Sciatic nerve (tissue), 2 donors: ENCODE measurements around the gene RNF166. TPM values are rescaled to one million over a fixed set of nuclear protein-coding genes. Genes with fewer than 3 reads are reported as not detected.
A peak's percentile ranks its signal among the peaks of the same experiment; 100 is the strongest.
"Not testable (repeated sequence)": the region's sequence is repeated elsewhere in the genome, so short reads cannot be mapped to it uniquely, and the experiment has no call there.

Experiments
- ATAC-seq: fragments of 200-7000 bp; cut with Tn5 transposase; one replicate; pipeline ENCODE4 v1.9.1; 2020; ENCODE audit warnings: mild to moderate bottlenecking, moderate library complexity
- DNase-seq: peaks from one replicate; pipeline ENCODE4 v3.0.0-alpha.2; 2020; ENCODE audit warnings: low spot score
- intact Hi-C: fragments of 100-400 bp; cut with DNase I; formaldehyde crosslinking; loops from one replicate; pipeline ENCODE4 v1.14.2; 2022
- total RNA-seq: library from RNA; stranded (reverse); fragmentation: NEBNext Ultra II Directional; extraction: Animal tissue kit (Norgen Biotek cat#: 25700); gene quantifications from one replicate; pipeline ENCODE4 v1.2.1, GENCODE V29; 2021
- donor health status: DM: no; HTN: no; CAD: no.
- donor health status: DM: no; HTN: no; CAD: no.

RNF166 gene
- total RNA-seq, 1 donor from 2014 or later = 28.6 TPM

DNA sequence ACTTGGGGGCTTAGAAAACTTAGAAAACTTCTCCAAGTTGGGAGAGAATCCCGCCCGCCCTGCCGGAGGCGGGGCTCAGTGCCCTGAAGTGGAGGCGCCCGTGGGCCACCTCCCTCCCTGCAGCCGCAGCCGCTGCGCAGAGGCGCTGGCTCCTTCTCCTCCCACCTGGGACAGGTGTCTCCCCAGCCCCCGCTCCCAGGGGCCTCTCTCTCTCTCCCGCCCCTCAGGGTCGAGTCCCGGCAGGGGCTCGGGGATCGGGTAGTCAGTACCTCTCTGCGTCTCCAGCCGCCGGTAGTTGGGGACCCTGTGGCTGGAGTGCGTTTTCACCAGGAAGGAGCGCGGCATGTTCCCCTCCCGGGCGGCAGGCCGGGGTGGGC lies 20.2 kb downstream of the RNF166 start:
- peak; percentile 7 for ATAC-seq
- no peak for DNase-seq
- intact Hi-C loops = no loop called here

DNA sequence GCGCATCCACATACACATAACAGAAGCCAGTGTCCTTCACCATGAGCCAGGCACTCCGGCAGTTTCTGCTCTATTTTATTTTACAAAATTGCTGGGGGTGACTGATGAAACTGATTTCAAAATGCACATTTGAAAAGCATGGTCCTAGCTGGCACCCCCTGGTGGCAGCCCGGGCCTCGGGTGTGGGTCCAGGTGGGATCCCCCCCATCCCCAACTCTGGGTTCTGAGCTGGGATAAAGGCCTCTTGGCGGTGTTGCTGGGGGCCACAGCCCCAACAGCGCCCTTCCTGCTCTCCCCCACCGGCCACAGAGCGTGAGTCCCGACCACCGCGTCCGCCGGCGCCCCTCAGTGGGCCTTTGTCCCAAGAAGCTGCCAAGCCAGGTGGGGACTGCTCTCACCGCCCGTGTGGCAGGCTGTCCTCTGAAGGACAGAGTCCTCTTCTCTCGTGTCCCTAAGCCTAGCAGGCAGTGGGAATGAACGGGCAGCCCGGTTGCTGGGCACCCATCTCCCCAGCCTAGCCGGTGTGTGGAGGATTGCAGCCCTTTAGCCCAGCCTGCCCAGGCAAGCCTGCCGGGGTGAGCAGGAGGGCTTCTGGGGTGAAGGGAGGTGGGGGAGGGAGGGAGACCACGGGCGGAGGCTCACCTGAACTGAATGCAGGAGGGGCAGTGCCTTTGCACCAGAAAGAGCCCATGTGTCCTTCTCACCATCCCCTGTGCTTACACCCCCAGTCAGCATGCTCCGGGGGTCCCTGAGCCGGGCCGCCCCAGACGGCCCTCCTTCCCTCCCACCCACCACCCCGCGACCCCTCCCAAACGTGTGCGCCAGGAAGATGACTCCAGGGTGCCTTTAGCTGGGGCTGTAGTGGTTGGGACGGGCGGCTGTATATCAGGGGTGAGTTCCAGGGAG lies 20.8 kb downstream of the RNF166 start:
- intact Hi-C loops = no loop called here
- DNase-seq (no peak), ATAC-seq (peak; percentile 17)

DNA sequence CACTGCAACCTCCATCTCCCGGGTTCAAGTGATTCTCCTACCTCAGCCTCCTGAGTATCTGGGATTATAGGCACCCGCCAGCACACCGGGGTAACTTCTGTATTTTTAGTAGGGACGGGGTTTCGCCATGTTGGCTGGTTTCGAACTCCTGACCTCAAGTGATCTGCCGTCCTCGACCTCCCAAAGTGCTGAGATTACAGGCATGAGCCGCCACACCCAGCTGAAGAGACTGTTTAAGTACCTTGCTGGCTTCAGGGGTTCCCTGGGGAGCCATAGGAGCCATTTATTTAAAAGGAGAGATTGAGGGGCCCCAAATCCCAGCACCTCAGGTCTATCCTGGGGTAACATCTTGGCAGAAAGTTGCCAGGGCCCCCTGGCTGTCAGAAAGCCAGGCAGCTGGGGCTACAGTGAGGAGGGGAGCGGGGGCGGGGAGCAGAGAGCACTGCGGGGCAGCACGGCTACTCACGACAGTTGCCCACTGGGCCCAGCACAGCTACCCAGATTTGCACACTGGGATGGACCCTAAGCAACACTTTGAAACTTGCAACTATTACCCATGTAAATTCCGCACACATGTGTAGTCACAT lies 21.5 kb downstream of the RNF166 start:
- ATAC-seq = no peak
- no peak for DNase-seq
- intact Hi-C loops = no loop called here

DNA sequence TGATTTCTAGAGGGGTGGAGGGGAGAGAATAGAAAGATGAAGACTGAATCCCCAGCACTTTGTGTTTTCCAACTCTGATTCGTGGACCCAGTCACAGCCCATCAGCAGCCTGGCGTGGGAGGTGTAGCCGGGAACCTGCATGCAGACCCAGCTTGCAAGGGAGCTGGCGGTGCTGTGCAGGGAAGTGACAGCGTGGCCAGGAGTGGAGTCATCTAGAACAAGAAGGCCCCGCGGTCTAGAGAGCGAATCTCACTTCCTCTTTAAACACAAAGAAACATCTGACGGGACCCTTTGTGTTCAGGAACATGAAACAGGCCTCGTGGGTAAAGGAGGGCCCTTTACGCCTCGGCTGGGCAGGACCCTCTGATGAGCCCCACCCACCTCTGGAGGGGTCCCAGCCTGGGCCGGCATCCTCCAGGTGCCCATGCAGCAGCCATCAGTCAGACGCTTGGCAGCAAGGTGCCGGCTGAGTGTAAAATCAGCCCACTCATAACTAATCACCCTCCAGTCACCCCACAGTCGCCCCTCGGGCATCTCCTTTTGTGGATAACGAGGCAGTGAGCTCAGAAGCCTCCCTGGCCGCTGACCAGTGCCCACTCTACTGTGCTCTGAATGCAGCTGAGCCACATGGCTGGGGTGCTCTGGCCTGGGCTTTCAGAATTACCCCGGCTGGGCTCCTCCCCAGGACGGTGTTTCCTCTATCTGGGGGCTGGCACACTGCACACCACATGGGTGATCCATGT lies 24.3 kb downstream of the RNF166 start:
- DNase-seq (no peak), ATAC-seq (peak; percentile 45)
- intact Hi-C loops = no loop called here

DNA sequence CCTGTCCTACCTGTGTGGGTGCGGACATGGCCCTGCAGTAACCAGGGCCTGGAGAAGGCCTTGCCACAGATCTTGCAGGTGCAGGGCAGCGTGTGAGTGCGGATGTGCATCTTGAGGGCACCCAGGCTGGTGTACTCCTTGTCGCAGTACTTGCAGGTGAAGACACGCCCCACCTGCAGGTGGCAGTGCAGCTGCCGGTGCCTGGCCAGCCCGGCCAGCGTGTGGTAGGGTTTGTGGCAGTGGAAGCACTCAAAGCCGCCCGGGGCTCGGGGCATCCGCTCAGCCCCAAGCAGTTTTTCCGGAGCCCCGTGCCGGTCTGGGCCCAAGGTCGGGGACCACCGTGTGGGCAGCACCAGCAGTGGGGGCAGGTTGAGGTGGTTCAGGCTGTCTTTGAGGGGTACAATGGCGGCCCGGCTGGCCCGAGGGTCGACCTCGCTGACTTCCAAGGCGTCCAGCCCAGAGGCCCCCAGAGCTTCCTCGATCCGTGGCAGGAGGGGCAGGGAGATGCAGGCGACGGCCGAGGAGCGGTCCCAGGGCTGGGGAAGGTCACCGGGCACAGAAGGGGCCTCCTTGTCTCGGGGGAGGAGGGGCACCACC lies 25.0 kb downstream of the RNF166 start:
- intact Hi-C loops = no loop called here
- DNase-seq = no peak

DNA sequence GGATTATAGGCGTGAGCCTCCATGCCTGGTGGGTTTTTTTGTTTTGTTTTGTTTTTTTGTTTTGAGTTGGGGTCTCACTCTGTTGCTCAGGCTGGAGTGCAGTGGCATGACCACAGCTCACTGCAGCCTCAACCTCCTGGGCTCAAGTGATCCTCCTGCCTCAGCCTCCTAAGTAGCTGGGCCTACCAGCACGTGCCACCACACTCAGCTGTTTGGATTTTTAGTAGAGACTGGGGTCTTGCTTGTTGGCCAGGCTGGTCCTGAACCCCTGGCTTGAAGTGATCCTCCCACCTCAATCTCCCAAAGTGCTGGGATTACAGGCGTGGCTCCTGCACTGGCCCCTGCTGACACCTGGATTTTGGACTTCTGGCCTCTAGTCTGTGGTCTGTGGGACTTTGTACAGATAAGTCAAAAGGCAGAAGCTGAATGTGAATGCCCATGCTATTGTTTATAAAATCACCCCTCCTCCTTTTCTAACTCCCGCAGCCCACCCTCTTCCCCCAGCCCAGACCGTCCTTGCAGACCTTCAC lies 25.6 kb downstream of the RNF166 start:
- intact Hi-C loops = no loop called here
- DNase-seq (no peak), ATAC-seq (no peak)

More for the DNA sequence above, 25.0 kb downstream of the RNF166 start:
- no peak for ATAC-seq

DNA sequence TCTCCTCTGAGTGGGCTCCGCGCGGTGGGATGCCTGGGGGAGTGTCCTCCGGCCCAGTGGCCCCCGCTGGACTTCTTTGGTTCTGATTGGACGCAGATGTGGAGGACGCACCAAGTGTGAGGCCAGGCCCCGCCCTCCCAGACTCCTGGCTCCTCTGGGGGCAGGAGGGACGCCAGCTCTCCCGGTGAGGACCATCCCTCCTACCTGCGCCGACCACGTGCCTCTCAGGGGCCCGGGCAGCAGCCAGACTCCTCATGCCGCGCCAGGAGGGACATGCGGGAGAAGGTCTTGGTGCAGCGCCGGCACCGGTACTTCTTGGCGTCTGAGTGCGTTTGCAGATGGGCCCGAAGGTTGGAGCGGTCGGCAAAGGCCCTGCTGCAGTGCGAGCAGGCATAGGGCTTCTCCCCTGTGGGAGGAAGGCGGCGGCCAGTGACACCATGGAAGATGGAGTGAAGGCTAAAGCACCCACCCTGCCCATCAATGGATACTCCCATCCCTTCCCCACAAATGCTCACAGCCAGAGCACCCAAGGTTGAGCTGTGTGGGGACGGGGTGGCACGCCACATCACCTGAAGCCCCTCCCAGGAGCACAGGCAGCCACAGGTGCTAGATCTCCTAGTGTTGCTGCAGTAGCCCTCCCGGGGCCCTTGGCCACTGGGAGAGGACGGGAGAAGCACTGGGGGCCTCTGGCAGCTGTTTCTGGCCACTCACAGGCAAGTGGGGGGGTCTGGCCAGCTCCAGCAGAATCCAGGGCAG lies 27.8 kb downstream of the RNF166 start:
- no peak for ATAC-seq
- intact Hi-C loops = no loop called here
- no peak for DNase-seq

DNA sequence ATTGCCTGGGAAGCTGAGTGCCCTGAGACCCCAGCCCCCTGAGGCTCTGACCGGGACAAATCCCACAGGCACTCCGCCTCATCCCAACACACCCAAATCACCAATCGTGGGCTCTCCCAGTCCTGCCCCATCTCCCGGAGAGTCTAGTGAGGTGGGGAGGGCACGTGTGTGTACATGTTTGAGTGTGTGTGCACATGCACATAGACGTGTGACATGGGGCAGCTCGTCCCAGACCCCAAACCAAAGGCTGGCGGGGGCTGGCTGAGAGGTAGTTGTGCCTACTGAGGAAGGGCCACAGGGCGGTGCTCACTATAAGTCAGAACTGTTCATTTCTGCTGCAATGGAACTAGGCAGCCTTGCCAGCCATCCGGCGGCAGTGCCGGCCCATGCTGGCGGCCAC lies 28.5 kb downstream of the RNF166 start:
- ATAC-seq = no peak

DNA sequence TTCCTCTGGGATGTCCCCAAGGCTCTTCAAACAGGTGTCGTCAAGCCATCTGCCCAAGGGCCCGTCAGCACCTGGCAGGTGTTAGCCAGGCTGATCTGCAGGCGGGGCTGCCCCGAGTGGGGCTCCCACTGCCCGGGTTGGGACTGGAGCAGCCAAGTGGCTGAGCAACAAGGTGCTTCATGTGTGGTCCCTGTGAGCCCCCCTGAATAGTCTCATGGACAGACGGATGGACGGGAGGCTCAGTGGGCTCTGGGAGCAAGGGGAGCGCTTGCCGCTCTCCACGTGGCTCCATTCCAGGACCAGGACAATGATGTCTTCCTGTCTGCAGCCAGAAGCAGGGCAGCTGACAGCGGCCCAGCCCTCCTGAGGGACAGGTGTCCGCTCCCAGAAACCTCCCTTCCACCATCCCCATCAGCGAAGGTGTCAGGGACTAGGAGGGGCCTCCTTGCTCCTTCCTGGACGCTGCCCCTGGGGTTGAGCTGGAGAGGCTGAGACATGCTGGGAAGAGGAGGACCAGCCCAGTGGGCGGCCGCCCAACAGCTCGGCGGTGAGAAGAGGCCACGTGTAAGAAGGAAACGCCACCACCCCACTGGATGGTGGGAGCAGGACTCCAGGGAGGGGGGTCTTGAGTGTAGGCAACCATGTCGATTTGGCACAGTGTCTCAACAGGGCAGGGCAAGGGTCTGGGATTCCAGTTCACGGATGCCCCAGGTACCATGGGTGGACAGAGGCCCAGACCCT lies 29.5 kb downstream of the RNF166 start:
- no peak for ATAC-seq
- intact Hi-C loops = no loop called here
- no peak for DNase-seq

More for the DNA sequence above, 28.5 kb downstream of the RNF166 start:
- intact Hi-C loops = no loop called here
- DNase-seq = no peak

DNA sequence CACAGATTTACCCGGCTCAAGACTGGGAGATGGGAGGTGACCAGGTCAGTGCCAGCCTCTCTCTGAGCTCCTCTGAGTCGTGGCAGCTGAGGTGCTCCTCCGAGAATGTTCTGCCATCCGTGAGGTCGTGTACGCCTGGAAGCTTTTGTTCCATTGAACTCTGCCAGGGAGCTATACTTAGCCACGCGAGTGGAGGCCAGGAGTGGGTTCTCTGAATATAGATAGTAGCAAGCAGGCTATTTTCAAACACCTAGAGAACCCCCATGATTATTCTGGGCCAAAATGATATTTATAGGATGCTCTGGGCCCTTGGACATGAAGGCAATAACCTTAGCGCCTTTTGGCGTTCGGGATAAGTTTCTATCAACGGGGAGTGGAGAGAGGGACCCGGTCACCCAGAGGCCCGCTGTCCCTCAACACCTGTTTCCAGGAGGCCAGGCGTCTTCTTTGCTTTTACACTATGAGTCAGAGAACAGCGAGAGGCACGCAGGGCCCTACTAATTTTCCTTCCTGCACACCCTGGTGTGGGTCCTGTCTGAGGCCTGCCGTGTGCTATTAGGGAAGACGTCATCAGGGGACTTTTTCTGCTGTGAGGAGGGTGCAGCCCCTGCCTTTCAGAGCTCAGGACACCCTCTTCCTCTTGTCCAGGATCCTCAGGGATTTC lies 32.4 kb downstream of the RNF166 start:
- intact Hi-C loops = no loop called here
- ATAC-seq = no peak
- DNase-seq = no peak

DNA sequence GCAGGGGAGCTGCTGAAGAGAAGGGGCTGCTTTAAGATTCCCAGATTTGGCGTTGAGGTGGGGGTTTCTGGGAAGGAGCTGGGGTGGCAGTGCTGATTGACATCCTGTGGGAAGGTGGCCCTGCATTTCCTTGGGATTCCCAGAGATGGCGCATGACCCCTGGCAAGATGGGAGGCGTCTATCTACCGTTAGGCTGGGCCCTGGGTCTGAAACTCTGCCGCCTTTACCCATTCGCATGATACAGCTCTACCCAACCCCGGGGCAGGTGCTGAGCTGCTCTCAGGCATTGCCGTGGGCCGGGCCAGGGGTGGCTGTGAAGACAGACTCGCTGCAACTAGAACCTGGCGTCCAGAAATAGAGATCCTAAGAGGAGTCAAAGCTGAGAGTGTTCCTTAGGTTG lies 33.4 kb downstream of the RNF166 start:
- ATAC-seq (no peak), DNase-seq (no peak)
- intact Hi-C loops = no loop called here

DNA sequence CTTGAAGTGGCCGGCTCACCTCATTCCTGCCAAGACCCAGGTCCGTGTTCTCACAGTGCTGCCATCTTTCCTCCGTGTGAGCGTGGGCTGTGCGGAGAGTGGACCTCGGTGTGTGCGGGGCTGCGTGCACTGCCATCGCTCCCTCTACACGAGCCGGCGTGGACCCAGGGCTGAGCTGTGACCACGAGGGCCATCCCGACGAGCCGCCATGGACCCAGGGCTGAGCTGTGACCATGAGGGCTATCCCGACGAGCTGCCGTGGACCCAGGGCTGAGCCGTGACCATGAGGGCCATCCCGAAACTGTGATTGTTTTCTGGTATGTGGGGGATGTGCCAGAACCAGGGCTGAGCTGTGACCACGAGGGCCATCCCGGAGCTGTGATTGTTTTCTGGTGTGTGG lies 34.4 kb downstream of the RNF166 start:
- ATAC-seq (no peak), DNase-seq (no peak)
- intact Hi-C loops = no loop called here

DNA sequence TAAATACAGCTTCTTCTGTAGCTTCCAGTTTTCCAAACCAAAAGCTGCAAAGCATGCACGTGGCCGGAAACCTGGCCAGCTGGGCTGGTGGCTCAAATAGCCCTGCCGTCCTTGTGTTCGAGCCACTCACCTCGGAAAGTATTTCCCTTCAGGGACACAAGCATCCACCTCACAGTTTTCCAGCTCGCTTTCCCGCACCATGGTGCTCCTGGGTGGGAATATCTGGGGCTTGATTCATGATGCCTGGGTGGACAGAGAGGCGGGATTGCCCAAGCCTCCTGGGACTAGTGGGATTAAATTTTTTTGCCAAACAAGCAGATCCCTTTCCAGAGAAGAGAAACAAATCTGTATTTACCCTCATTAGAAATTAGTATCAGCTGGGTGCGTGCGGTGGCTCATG lies 36.2 kb downstream of the RNF166 start:
- DNase-seq (no peak), ATAC-seq (peak; percentile 14)
- intact Hi-C loops = no loop called here

DNA sequence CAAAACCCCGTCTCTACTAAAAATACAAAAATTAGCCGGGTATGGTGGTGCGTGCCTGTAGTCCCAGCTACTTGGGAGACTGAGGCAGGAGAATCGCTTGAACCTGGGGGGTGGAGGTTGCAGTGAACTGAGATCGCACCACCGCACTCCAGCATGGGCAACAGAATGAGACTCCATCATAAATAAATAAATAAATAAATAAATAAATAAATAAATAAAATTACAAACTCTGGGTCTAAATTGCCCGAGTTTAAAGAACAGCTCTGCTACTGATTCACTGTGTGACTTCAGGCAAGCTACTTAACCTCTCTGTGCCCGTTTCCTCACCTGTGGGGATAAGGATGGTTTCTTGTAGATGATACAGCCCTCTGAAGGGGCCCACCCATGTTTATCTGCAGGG lies 36.7 kb downstream of the RNF166 start:
- intact Hi-C loops, ATAC-seq: not testable (repeated sequence)

DNA sequence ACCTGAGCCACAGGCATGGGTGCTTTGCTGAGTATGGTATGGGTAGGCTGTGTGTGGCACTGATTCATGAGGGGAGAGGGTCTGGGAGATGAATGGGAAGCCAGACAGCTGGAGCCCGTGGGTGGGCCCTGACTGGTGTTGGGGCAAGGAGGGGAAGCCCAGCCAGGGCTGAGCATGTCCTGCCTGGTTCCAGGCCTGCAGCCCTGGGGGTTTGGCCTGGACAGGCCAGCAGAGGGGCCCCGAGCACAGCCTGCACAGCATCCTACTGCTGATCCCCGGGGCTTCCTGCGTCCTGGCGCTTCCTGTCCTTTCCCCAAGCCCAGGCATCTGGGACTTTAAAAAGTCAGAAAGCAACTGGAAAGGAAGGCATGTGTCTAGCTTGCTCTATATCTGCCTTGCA lies 38.7 kb downstream of the RNF166 start:
- intact Hi-C loops = no loop called here

More for the DNA sequence above, 36.7 kb downstream of the RNF166 start:
- not testable (repeated sequence) for DNase-seq

DNA sequence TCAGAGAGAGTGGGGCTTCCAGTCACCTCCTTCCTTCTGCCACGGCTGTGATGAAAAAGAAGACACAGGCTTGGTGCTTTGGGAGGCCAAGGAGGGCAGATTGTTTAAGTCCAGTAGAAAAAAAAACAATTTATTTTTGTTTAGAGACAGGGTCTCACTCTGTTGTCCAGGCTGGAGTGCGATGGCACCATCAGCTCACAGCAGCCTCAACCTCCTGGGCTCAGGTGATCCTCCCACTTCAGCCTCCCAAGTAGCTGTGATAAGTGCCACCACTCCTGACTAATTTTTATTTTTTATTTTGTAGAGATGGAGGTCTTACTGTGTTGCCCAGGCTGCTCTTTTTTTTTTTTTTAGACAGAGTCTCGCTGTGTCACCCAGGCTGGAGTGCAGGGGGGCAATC lies 40.6 kb downstream of the RNF166 start:
- intact Hi-C loops = no loop called here
- ATAC-seq (no peak), DNase-seq (no peak)

More for the DNA sequence above, 38.7 kb downstream of the RNF166 start:
- ATAC-seq (no peak), DNase-seq (no peak)

DNA sequence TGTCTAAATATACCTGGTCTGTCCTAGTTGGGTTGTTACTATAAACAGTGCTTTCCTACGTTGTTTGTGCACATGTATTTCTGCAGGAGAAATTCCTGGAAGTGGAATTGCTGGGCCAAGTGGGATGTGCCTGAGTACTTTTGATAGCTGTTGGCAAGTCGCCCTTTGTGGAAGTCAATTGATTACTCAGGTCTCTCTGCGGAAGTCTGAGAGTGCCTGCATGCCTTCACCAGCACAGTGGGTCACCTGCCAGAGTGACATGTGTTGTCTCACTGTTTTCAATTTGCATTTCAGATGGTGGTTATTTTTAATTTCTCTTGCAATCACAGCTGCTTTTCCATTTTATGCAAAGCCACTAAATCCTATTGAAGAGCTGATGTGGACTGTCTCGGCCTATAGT lies 41.1 kb downstream of the RNF166 start:
- intact Hi-C loops = no loop called here
- DNase-seq (no peak), ATAC-seq (no peak)
